PC-9 (cell line): ENCODE results near the gene NOA1. TPM values are rescaled to one million over a fixed set of nuclear protein-coding genes. Genes with fewer than 3 reads are reported as not detected.

ENCODE experiments used
- BruUV-seq: library from RNA; stranded (reverse); fragments of 400-500 nt; replicated peaks from 2 replicates; lab custom pipeline; 2021; lab: Mats Ljungman, UMichigan
- CTCF ChIA-PET: fragments of 300-600 bp; sonication (Branson Sonifier 250); formaldehyde crosslinking; loops from one replicate; lab custom pipeline; 2022; ENCODE audit warnings: antibody characterized with exemption; lab: Charles Lee
- POLR2A ChIA-PET: fragments of 300-600 bp; sonication (Branson Sonifier 250); formaldehyde crosslinking; loops from one replicate; lab custom pipeline; 2022; ENCODE audit warnings: antibody characterized with exemption; ENCODE audit not compliant: unreplicated experiment; lab: Charles Lee
- DNase-seq, 2 experiments: peaks; one replicate each; pipeline versions ENCODE4 v3.0.0 to v3.0.0-alpha.2; 2015 to 2022; ENCODE audit warnings: mixed read lengths in 1 of 2
- H2AFZ ChIP-seq: fragments of 200-600 bp; sonication (generic); 2 replicates; pipeline ENCODE4 v1.8.1; 2017; ENCODE audit warnings: antibody characterized with exemption
- H3F3A ChIP-seq: fragments of 200-600 bp; sonication (generic); 2 replicates; pipeline ENCODE4 v1.8.1; 2017; ENCODE audit warnings: antibody characterized with exemption, mild to moderate bottlenecking, low read depth; ENCODE audit not compliant: insufficient read depth
- H3K27ac ChIP-seq: fragments of 200-600 bp; sonication (generic); 2 replicates; pipeline ENCODE4 v1.6.1; 2016; ENCODE audit warnings: mixed run types
- H3K27me3 ChIP-seq: fragments of 200-600 bp; sonication (generic); 2 replicates; pipeline ENCODE4 v1.6.1; 2016; ENCODE audit warnings: low read depth, mixed run types; ENCODE audit not compliant: insufficient read depth
- H3K36me3 ChIP-seq: fragments of 200-600 bp; sonication (generic); 2 replicates; pipeline ENCODE4 v1.6.1; 2016; ENCODE audit warnings: low read depth, mixed run types
- H3K4me1 ChIP-seq: fragments of 200-600 bp; sonication (generic); replicated peaks from 2 replicates; pipeline ENCODE4 v1.6.1; 2016; ENCODE audit warnings: mixed run types; ENCODE audit not compliant: insufficient read depth
- H3K4me2 ChIP-seq: fragments of 200-600 bp; sonication (generic); 2 replicates; pipeline ENCODE4 v1.6.1; 2017; ENCODE audit warnings: mixed run types
- H3K4me3 ChIP-seq: fragments of 200-600 bp; sonication (generic); 2 replicates; pipeline ENCODE4 v1.6.1; 2016; ENCODE audit warnings: mixed run types
- H3K79me2 ChIP-seq: fragments of 200-600 bp; sonication (generic); 2 replicates; pipeline ENCODE4 v1.6.1; 2017; ENCODE audit warnings: low read depth, mixed run types
- H3K9me2 ChIP-seq: fragments of 200-600 bp; sonication (generic); 2 replicates; pipeline ENCODE4 v1.8.1; 2017; ENCODE audit warnings: mild to moderate bottlenecking; ENCODE audit not compliant: insufficient read depth
- H3K9me3 ChIP-seq: fragments of 200-600 bp; sonication (generic); 2 replicates; pipeline ENCODE4 v1.8.1; 2016; ENCODE audit warnings: low read depth; ENCODE audit not compliant: insufficient read depth
- H4K20me1 ChIP-seq: fragments of 200-600 bp; sonication (generic); 2 replicates; pipeline ENCODE4 v1.8.1; 2017; ENCODE audit not compliant: insufficient read depth
- EZH2 ChIP-seq: fragments of 200-600 bp; sonication (generic); IDR thresholded peaks from 2 replicates; pipeline ENCODE4 v1.8.0; 2017; ENCODE audit warnings: antibody characterized with exemption, low read depth
- intact Hi-C: fragments of 100-400 bp; cut with micrococcal nuclease; formaldehyde crosslinking; loops from one replicate; pipeline ENCODE4 v1.10.0; 2022; ENCODE audit not compliant: unreplicated experiment
- total RNA-seq: library from RNA; stranded (reverse); gene quantifications from 2 replicates; pipeline ENCODE4 v1.2.3, GENCODE V29; 2021
- TF ChIP-seq, protein P1 (sequence below): fragments of 200-600 bp; sonication (generic); conservative IDR thresholded peaks from 2 replicates; pipeline ENCODE4 v1.6.1; 2017; ENCODE audit warnings: mixed run types, antibody characterized with exemption, mild to moderate bottlenecking, moderate library complexity

Gene NOA1
- total RNA-seq, 1 experiment from 2014 or later = 24.1 TPM

DNA sequence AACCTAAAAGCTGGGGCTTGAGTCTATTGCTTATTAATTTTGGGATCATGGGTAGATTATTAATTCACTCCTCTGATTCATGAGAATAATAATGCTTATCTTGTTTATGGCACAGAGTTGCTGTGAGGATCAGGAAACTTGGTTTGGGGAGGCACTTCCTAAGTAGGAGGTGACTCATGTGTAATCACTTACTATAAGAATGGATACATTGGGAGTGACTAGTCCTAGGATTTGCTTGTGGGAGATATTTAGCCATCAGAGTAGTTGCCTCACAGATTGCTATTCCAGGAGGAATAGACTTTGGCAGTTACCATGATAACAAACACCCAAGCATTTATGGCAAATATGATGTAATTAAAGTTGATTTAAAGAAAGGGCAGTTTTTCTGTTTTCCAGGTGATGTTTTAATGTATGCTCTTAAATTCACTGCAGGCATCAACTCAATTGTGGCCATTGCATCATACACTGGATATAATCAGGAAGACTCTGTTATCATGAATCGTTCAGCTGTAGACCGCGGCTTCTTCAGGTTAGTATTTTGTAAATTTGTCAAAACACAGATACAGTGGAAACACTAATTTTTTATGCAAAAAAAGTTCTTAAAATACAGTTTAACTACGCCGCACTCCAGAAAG is 43.2 kb upstream of the NOA1 start:
- 0 out of 2 replicates have a peak, but pooled peaks cover 6% of the 10 kb centered on the region for H4K20me1 ChIP-seq
- no peaks in the 10 kb centered on the region for H3K79me2 ChIP-seq
- no peaks in the 10 kb centered on the region for H3F3A ChIP-seq
- no peak overlapping the region for H3K27ac ChIP-seq
- peaks cover 20% of the 10 kb centered on the region for H3K36me3 ChIP-seq
- H2AFZ ChIP-seq = no peak overlapping the region
- ChIA-PET POLR2A (no interaction called here), CTCF (no interaction called here)
- H3K4me3 ChIP-seq = no peak overlapping the region
- no peaks in the 10 kb centered on the region for H3K9me3 ChIP-seq
- DNase-seq = peak in 1 of 2 experiments; percentile 50
- TF ChIP-seq, protein P1, sequence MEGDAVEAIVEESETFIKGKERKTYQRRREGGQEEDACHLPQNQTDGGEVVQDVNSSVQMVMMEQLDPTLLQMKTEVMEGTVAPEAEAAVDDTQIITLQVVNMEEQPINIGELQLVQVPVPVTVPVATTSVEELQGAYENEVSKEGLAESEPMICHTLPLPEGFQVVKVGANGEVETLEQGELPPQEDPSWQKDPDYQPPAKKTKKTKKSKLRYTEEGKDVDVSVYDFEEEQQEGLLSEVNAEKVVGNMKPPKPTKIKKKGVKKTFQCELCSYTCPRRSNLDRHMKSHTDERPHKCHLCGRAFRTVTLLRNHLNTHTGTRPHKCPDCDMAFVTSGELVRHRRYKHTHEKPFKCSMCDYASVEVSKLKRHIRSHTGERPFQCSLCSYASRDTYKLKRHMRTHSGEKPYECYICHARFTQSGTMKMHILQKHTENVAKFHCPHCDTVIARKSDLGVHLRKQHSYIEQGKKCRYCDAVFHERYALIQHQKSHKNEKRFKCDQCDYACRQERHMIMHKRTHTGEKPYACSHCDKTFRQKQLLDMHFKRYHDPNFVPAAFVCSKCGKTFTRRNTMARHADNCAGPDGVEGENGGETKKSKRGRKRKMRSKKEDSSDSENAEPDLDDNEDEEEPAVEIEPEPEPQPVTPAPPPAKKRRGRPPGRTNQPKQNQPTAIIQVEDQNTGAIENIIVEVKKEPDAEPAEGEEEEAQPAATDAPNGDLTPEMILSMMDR = no peak
- no peak for TF ChIP-seq EZH2
- intact Hi-C loops = no loop called here
- no TSS peak for BruUV-seq
- no peak overlapping the region for H3K4me2 ChIP-seq
- no peaks in the 10 kb centered on the region for H3K27me3 ChIP-seq
- no peaks in the 10 kb centered on the region for H3K4me1 ChIP-seq
- no peaks in the 10 kb centered on the region for H3K9me2 ChIP-seq

DNA sequence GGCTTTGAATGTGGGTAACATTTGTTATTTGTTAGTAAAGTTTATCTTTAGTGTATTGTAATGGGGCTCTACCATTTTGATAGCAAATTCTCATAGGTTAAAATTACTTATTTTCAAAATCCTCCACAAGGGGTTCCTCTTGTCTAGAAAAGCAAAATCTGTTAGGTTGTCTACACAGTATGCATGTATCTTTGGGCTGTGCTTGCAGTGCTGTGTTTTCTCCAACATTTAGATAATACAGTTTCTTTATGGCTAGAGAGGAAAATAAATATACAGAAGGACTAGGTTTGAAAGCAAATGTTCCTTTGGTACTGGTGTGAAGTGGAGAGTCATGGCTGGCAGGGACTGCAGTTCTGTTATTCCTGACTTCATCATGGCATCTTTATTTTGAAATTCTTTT is 41.6 kb upstream of the NOA1 start:
- Histone ChIP-seq H4K20me1 (0 out of 2 replicates have a peak, but pooled peaks cover 6% of the 10 kb centered on the region), H3K4me2 (no peak overlapping the region), H3K36me3 (peaks cover 15% of the 10 kb centered on the region), H3K9me2 (no peaks in the 10 kb centered on the region), H3F3A (no peaks in the 10 kb centered on the region), H3K27ac (no peak overlapping the region), H3K79me2 (no peaks in the 10 kb centered on the region), H2AFZ (no peak overlapping the region), H3K27me3 (no peaks in the 10 kb centered on the region), H3K4me1 (no peaks in the 10 kb centered on the region), H3K4me3 (no peak overlapping the region), H3K9me3 (no peaks in the 10 kb centered on the region)
- ChIA-PET CTCF (no interaction called here), POLR2A (no interaction called here)
- DNase-seq = no peak
- TF ChIP-seq EZH2 = no peak
- TF ChIP-seq, protein P1 = no peak
- BruUV-seq = no TSS peak
- intact Hi-C loops = no loop called here

DNA sequence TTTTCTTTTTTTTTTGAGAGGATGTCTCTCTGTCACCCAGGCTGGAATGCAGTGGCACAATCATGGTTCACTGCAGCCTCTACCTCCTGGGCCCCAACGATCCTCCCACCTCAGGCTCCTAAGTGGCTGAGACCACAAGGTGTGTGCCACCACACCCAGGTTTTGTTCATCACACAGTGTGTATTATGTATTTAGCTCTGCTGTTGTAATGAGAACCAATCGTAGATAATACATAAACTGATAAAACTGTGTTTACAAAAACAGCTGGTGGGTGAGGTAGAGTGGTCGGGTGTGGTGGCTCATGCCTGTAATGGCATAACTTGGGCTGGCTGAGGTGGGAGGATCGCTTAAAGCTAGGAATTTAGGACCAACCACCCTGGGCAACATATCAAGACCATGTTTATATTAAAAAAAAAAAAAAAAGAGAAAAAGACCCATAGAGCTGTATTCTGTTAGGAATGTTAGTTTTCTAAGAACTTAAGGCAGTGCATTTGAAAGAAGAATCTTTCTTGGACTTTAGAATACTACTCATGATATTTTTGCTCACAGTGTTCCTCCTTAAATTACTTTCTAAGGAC is 36.2 kb upstream of the NOA1 start:
- no peaks in the 10 kb centered on the region; the same call in 1 of the 2 replicates for H4K20me1 ChIP-seq
- H3K4me2 ChIP-seq = no peak overlapping the region
- H3K9me2 ChIP-seq = no peaks in the 10 kb centered on the region
- H3K36me3 ChIP-seq = 0 out of 2 replicates have a peak, but pooled peaks cover 9% of the 10 kb centered on the region
- no peaks in the 10 kb centered on the region for H3F3A ChIP-seq
- no peaks in the 10 kb centered on the region for H3K79me2 ChIP-seq
- CTCF ChIA-PET = no interaction called here
- H3K9me3 ChIP-seq = no peaks in the 10 kb centered on the region
- no peak overlapping the region for H2AFZ ChIP-seq
- BruUV-seq = no TSS peak
- no peak overlapping the region for H3K4me3 ChIP-seq
- intact Hi-C loops = no loop called here
- no peaks in the 10 kb centered on the region for H3K27me3 ChIP-seq
- no peaks in the 10 kb centered on the region for H3K4me1 ChIP-seq
- TF ChIP-seq, protein P1 = no peak
- no peak overlapping the region for H3K27ac ChIP-seq
- no peak for DNase-seq
- POLR2A ChIA-PET = no interaction called here
